Measurements from ENCODE around the gene NCOR2.

Gene NCOR2

DNA sequence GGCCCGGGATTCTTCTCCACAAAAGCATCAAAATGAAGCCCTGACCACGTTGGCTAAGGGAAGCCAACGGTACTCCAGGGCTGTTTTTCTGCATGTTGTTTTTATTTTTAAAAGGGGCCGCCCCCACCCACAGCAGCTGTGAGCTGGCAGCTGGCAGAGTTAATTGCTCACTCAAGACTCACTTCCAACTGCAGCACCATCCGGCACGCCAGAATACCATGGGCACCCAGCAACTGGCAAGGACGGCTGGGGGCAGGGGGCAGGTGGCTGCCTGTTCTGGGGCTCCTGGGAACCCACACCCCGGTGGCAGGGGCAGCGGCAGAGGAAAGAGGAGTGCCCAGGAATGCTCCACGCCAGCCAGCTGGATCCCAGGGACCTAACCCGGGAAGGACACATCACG is 44.3 kb downstream of the NCOR2 start:
- TF ChIP-seq, protein P1, sequence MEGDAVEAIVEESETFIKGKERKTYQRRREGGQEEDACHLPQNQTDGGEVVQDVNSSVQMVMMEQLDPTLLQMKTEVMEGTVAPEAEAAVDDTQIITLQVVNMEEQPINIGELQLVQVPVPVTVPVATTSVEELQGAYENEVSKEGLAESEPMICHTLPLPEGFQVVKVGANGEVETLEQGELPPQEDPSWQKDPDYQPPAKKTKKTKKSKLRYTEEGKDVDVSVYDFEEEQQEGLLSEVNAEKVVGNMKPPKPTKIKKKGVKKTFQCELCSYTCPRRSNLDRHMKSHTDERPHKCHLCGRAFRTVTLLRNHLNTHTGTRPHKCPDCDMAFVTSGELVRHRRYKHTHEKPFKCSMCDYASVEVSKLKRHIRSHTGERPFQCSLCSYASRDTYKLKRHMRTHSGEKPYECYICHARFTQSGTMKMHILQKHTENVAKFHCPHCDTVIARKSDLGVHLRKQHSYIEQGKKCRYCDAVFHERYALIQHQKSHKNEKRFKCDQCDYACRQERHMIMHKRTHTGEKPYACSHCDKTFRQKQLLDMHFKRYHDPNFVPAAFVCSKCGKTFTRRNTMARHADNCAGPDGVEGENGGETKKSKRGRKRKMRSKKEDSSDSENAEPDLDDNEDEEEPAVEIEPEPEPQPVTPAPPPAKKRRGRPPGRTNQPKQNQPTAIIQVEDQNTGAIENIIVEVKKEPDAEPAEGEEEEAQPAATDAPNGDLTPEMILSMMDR (IDR thresholded peaks at IDR 0.05; ENCODE audit: insufficient read depth, missing control alignments) = no peak
- FAIRE-seq = no peak
- DNase-seq (ENCODE audit: insufficient read length, low spot score) = no peak

DNA sequence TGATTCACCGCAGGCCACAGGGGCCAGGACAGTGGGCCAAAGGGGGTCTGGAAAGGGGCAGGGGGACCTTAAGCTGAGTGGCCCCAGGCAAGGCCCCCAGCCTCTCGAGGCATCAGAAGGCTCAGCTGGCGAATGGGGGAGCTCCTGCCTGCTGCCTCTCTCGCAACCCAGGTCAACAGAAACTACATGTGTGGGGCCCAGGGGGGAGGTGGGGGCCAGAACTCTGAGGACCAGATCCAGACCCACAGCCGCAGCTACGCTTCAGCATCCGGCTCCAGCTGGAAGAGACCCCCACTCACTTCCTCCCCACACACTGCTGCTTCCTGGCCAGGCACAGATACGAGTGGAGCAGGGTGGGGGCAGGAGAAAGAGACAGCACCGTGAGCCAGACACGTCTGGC is 46.5 kb downstream of the NCOR2 start:
- TF ChIP-seq, protein P1 (IDR thresholded peaks at IDR 0.05; ENCODE audit: insufficient read depth, missing control alignments) = no peak
- DNase-seq (ENCODE audit: insufficient read length, low spot score) (no peak), FAIRE-seq (no peak)

DNA sequence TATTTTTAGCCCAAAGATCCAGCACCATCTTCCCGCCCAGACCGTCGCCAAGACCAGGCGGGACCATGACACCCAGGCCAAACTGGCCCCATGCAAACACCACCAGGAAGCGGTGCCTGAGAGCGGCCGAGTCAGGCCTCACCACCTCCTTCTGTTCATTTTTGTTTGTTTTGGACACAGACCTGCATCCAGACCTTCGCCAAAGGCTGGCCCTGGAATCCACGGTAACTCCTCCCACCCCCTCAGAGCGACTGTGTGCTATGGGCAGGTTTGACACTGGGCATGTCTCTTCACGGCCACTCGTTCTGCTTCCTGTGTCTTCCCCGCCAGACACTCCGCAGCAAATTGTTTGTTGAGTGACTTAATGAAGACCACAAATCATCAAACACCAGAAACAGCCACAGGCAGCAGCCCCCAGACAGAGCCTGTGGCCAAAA is 47.1 kb downstream of the NCOR2 start:
- FAIRE-seq = no peak
- TF ChIP-seq, protein P1 (IDR thresholded peaks at IDR 0.05; ENCODE audit: insufficient read depth, missing control alignments) = no peak
- no peak for DNase-seq (ENCODE audit: insufficient read length, low spot score)

DNA sequence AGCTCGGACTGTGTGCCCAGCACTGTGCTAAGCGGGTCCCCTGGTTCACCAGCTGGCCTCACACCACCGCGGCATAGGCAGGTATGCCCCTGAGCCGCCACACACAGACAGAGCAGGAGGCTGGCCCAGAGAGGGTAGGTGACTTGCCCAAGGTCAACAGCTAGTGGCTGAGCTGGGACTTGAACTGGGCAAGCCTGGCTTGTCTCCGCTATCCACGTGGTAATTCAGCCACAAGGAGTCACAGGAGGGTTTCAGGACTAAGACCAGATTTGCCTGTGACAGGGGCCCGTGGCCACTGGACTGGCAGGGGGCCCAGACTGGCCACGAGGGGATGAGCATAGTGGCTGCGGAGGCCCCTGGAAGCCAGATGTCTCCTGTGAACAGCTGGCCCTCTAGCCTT is 47.7 kb downstream of the NCOR2 start:
- no peak for FAIRE-seq
- TF ChIP-seq, protein P1 (IDR thresholded peaks at IDR 0.05; ENCODE audit: insufficient read depth, missing control alignments) = no peak

DNA sequence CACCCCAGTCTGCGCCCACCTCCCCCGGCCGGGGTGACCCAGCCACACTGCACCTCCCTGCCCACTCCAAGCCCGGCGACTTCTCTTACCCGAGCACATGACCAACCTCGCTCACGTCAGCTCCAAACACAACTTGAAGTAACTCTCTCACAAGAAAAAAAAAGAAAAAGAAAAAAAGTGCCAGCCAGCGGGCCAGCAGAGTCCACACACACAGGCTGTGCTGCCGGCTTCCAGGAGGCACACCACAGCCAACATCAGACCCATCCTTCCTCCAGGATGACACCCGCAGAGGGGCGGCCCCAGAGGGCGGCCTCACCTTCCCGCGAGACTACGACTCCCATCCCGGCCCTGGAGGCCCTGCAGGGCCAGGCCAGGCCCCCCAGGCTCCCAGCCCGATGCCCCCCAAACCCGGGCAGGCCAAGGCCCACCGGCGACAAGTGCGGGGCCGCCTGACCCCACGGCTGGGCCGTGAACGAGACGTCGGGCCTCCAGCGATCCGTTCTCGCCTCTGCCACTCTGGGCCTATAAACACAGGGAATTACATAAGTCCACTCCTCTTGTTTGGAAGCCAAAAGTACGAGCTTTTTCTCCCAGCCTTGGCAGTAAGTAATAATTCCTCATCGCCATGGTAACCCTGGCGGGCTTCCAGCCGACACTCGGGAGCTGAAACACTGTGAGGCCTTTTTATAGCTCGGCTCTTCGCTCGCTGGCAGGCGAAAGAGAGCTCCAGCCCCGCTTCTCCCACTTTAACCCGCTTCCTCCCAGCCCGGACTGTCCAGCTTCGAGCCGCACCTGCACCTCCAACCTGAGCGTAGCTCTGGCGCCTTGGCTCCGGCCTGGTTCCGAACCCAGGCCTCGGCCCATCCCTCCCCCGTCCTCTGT is 49.1 kb downstream of the NCOR2 start:
- TF ChIP-seq, protein P1 (IDR thresholded peaks at IDR 0.05; ENCODE audit: insufficient read depth, missing control alignments) = no peak
- DNase-seq (ENCODE audit: insufficient read length, low spot score) = peak; percentile 81
- no peak for FAIRE-seq

More for the DNA sequence above, 47.7 kb downstream of the NCOR2 start:
- no peak for DNase-seq (ENCODE audit: insufficient read length, low spot score)

All from D721Med (cell line).